Cardiac muscle cell (in vitro differentiated cells and primary cell): Measurements from ENCODE around the gene UGT1A3. TPM values are rescaled to one million over a fixed set of nuclear protein-coding genes. Genes with fewer than 3 reads are reported as not detected.

ENCODE experiments used
- DNase-seq, 2 donors: peaks; one replicate each; pipeline versions ENCODE4 v3.0.0 to v3.0.0-alpha.2; 2010 to 2017; ENCODE audit warnings: low read depth in 1 of 2, low spot score in 1 of 2
- H3K27ac ChIP-seq: fragments of 200-600 bp; sonication (generic); 2 replicates; pipeline ENCODE4 v1.5.1; 2016
- H3K27me3 ChIP-seq: fragments of 200-600 bp; sonication (generic); 2 replicates; pipeline ENCODE4 v1.6.0; 2016; ENCODE audit warnings: control low read depth
- H3K36me3 ChIP-seq: fragments of 200-600 bp; sonication (generic); 2 replicates; pipeline ENCODE4 v1.5.1; 2016; ENCODE audit warnings: control low read depth
- H3K4me1 ChIP-seq: fragments of 200-600 bp; sonication (generic); 2 replicates; pipeline ENCODE4 v1.8.1; 2017; ENCODE audit warnings: low read depth, mild to moderate bottlenecking, mixed run types
- H3K4me3 ChIP-seq: fragments of 200-600 bp; sonication (generic); 2 replicates; pipeline ENCODE4 v1.5.1; 2016; ENCODE audit warnings: mild to moderate bottlenecking
- H3K9me3 ChIP-seq: fragments of 200-600 bp; sonication (generic); 2 replicates; pipeline ENCODE4 v1.5.1; 2017; ENCODE audit warnings: low read depth, mild to moderate bottlenecking, control low read depth
- polyA plus RNA-seq: library from polyadenylated mRNA; unstranded; fragments of >200 nt; fragmentation: Nextera tagmentation; extraction: Ambion mirVana; gene quantifications from 2 replicates; pipeline ENCODE4 v1.2.1, GENCODE V29; 2016
- total RNA-seq: library from RNA; depleted of rRNA; stranded (reverse); fragments of >200 nt; gene quantifications from 2 replicates; pipeline ENCODE4 v1.2.3, GENCODE V29; 2016
- TF ChIP-seq, protein P1 (sequence below): IDR thresholded peaks from 2 replicates; pipeline ENCODE4 v1.5.1; 2012; ENCODE audit warnings: low read depth, mild to moderate bottlenecking, low read length

UGT1A3 gene
- total and polyA plus RNA-seq, 2 experiments from 2014 or later, result not detected

DNA sequence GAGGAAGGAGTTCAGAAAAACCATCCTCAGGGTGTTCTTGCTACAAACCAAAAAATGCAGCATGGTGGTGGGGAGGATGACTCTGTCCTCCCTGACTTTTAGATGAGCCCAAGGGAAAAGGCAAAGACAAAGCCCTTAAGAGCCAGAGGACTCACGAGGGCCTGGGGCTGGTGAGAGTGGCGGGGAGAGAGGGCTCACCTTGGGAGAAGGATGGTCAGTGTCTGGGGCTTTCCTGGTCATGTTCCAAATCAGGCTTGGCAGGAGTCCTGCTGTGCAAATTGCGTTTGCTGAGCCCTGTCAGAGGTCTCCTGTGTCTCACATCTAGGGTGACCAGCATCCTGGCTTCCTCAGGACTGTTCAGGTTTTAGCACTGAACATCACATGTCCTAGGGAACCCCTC, 35.9 kb downstream of the UGT1A3 start:
- Histone ChIP-seq H3K4me3 (no peak overlapping the region), H3K4me1 (no peaks in the 10 kb centered on the region), H3K9me3 (no peaks in the 10 kb centered on the region), H3K27me3 (no peaks in the 10 kb centered on the region), H3K36me3 (no peaks in the 10 kb centered on the region), H3K27ac (no peak overlapping the region)
- TF ChIP-seq, protein P1, sequence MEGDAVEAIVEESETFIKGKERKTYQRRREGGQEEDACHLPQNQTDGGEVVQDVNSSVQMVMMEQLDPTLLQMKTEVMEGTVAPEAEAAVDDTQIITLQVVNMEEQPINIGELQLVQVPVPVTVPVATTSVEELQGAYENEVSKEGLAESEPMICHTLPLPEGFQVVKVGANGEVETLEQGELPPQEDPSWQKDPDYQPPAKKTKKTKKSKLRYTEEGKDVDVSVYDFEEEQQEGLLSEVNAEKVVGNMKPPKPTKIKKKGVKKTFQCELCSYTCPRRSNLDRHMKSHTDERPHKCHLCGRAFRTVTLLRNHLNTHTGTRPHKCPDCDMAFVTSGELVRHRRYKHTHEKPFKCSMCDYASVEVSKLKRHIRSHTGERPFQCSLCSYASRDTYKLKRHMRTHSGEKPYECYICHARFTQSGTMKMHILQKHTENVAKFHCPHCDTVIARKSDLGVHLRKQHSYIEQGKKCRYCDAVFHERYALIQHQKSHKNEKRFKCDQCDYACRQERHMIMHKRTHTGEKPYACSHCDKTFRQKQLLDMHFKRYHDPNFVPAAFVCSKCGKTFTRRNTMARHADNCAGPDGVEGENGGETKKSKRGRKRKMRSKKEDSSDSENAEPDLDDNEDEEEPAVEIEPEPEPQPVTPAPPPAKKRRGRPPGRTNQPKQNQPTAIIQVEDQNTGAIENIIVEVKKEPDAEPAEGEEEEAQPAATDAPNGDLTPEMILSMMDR, result no peak
- DNase-seq, result peak in 1 of 2 donors; percentile 20

DNA sequence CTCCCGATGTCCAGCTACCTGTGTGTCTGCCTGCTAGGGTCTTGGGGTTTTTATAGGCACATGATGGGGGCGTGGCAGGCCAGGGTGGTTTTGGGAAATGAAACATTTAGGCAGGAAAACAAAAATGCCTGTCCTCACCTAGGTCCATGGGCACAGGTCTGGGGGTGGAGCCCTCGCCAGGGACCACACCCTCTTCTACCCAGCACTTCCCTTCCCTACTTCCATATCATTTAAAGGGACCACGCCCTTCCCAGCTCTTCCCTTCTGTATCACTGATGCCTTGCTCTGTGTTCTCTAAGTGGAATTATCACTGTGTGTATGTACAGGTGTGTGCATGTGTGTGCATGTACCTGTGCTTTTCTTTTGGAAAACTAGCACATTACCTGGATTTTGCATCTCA, 37.6 kb downstream of the UGT1A3 start:
- Histone ChIP-seq H3K27me3 (no peaks in the 10 kb centered on the region), H3K9me3 (no peaks in the 10 kb centered on the region), H3K27ac (no peak overlapping the region), H3K4me1 (no peaks in the 10 kb centered on the region), H3K4me3 (no peak overlapping the region), H3K36me3 (no peaks in the 10 kb centered on the region)
- TF ChIP-seq, protein P1, result no peak
- DNase-seq, result no peak

DNA sequence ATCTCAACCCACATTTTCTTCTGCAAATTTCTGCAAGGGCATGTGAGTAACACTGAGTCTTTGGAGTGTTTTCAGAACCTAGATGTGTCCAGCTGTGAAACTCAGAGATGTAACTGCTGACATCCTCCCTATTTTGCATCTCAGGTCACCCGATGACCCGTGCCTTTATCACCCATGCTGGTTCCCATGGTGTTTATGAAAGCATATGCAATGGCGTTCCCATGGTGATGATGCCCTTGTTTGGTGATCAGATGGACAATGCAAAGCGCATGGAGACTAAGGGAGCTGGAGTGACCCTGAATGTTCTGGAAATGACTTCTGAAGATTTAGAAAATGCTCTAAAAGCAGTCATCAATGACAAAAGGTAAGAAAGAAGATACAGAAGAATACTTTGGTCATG, 39.2 kb downstream of the UGT1A3 start:
- H3K9me3 ChIP-seq, result no peaks in the 10 kb centered on the region
- no peaks in the 10 kb centered on the region for H3K36me3 ChIP-seq
- no peaks in the 10 kb centered on the region for H3K4me1 ChIP-seq
- H3K4me3 ChIP-seq, result no peak overlapping the region
- H3K27me3 ChIP-seq, result no peaks in the 10 kb centered on the region
- TF ChIP-seq, protein P1, result no peak
- H3K27ac ChIP-seq, result no peak overlapping the region
- DNase-seq, result no peak

DNA sequence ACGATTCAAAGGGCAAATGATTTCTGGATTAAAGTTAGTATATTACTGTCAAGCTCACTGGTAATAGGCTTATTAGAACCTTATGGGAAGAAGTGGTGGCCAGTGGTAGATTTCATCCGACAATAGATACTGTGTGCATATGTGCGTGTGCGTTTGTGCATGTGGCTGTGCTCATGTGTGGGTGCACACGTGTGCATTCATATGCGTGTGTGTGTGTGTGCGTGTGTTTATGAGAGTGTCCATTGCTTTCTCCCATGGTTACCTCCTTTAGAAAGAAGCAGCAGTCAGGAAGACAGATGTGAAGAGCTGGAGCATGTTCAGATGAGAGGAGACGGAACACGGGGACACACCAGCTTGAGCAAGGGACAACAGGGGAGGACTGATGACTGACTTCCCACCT, 40.4 kb downstream of the UGT1A3 start:
- no peaks in the 10 kb centered on the region for H3K9me3 ChIP-seq
- TF ChIP-seq, protein P1, result no peak
- H3K27ac ChIP-seq, result no peak overlapping the region
- no peaks in the 10 kb centered on the region for H3K27me3 ChIP-seq
- H3K4me3 ChIP-seq, result no peak overlapping the region
- no peaks in the 10 kb centered on the region for H3K36me3 ChIP-seq
- H3K4me1 ChIP-seq, result no peaks in the 10 kb centered on the region
- no peak for DNase-seq

DNA sequence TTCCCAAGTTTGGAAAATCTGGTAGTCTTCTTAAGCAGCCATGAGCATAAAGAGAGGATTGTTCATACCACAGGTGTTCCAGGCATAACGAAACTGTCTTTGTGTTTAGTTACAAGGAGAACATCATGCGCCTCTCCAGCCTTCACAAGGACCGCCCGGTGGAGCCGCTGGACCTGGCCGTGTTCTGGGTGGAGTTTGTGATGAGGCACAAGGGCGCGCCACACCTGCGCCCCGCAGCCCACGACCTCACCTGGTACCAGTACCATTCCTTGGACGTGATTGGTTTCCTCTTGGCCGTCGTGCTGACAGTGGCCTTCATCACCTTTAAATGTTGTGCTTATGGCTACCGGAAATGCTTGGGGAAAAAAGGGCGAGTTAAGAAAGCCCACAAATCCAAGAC, 43.3 kb downstream of the UGT1A3 start:
- Histone ChIP-seq H3K9me3 (no peaks in the 10 kb centered on the region), H3K27ac (no peak overlapping the region), H3K36me3 (no peaks in the 10 kb centered on the region), H3K27me3 (no peaks in the 10 kb centered on the region), H3K4me1 (no peaks in the 10 kb centered on the region), H3K4me3 (no peak overlapping the region)
- DNase-seq, result no peak
- TF ChIP-seq, protein P1, result no peak

DNA sequence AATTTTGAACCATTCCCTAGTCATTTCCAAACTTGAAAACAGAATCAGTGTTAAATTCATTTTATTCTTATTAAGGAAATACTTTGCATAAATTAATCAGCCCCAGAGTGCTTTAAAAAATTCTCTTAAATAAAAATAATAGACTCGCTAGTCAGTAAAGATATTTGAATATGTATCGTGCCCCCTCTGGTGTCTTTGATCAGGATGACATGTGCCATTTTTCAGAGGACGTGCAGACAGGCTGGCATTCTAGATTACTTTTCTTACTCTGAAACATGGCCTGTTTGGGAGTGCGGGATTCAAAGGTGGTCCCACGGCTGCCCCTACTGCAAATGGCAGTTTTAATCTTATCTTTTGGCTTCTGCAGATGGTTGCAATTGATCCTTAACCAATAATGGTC, 43.7 kb downstream of the UGT1A3 start:
- no peaks in the 10 kb centered on the region for H3K36me3 ChIP-seq

More for the DNA sequence above, 43.7 kb downstream of the UGT1A3 start:
- Histone ChIP-seq H3K9me3 (no peaks in the 10 kb centered on the region), H3K4me1 (no peaks in the 10 kb centered on the region), H3K27ac (no peak overlapping the region), H3K27me3 (no peaks in the 10 kb centered on the region), H3K4me3 (no peak overlapping the region)
- TF ChIP-seq, protein P1, result no peak
- no peak for DNase-seq
